NK-92 (cell line): ENCODE results near the gene TM9SF4.

Source experiments
- DNase-seq: peaks from one replicate; lab custom pipeline; 2025; ENCODE audit not compliant: unreplicated experiment; lab: John Stamatoyannopoulos, UW

TM9SF4 gene

GRCh38 chr20:32127347-32127746 is 17.8 kb downstream of the TM9SF4 start:
- no peak for DNase-seq

DNA sequence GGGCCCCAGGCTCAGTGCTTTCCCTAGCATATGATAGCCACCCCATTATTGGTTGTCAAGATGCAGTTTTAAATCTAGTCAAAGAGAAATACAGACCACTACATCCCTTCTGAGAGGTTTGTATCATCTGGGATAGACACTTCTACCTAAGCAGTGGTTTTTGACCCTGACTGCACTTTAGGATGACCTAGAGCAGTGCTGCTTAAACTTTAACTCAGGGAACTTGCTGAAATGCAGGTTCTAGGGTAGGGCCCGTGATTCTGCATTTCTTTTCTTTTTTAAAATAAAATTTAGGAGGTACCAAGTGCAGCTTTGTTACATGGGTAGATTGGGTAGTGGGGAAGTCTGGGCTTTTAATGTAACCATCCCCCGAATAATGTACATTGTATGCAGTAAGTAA is 18.7 kb downstream of the TM9SF4 start:
- no peak for DNase-seq

DNA sequence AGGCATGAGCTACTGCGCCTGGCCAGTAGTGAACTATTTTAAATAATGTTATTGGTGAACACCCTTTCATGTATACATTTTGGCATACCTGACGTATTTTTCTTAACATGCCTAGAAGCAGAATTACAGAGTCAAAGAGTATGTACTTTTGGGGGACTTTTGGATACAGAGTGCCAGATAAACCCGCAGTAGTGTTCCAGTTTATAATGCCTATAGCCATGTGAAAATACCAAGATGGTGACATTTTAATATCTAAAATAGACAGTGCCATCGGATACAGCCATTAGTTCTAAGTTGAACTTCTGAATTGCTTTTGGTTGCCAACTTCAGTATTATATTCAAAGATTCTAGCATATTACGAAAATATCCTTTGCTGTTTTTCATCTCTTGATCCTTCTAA is 20.3 kb downstream of the TM9SF4 start:
- DNase-seq, result no peak

GRCh38 chr20:32130352-32130751 is 20.8 kb downstream of the TM9SF4 start:
- DNase-seq, result no peak

DNA sequence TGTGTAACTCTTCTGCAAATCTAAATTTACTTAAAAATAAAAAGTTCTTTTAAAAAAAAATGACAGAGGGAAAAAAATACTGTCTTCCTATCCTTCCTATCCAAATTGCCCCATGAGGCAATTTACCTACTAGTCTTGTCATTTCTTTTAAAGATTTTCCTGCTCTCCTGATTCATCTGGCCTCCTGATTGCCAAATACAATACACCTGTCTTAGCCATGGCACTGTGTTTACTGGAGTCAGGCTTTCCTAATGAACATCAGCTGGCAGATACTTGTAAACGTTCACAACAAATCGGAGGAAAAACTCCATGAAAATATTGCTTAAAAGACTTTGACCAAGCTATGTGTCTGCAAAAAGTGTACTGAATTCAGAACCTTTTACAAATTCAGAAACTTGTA is 21.5 kb downstream of the TM9SF4 start:
- DNase-seq, result no peak

- no peak for DNase-seq
These were observed 23.5 kb downstream of the TM9SF4 start for GRCh38 chr20:32132911-32133549.

DNA sequence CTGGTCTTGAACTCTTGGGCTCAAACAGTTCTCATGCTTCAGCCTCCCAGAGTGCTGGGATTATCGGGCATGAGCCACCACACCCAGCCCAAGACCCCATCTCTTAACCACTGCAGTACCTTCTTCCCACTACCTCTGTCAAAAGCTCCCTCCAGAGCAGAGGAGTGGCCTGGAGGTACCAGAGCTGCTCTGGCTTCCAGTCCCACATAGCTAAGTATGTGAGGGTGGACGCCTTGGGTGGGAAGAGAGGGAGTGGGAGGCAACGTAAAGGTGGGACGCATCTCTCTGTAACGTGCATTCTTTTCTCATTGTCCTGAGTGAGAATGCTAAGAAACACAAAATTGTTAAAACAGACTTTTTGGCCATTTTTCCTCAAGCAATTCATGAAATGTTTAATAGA is 24.5 kb downstream of the TM9SF4 start:
- no peak for DNase-seq

- DNase-seq, result no peak
These were observed 26.5 kb downstream of the TM9SF4 start for GRCh38 chr20:32135983-32136515.

- DNase-seq, result no peak
These were observed 29.4 kb downstream of the TM9SF4 start for GRCh38 chr20:32138921-32139320.

GRCh38 chr20:32139947-32140346 is 30.4 kb downstream of the TM9SF4 start:
- DNase-seq, result no peak

DNA sequence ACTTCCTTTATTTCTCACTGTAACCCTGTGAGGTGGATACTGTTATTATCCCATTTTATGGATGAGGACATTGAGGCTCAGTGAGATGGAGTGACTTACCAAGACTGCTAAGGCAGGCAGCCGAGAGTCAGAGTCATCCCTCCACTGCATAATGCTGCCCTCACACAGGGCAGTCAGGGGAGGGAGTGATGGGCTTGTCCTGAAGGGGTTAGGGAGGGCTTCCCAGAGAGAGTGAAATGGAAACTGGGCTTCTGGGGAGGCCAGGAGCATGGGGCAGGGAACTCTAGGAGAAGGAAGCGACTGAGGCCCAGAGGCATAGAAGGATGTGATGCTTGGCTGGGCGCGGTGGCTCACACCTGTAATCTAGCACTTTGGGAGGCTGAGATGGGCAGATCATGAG is 31.1 kb downstream of the TM9SF4 start:
- DNase-seq, result no peak

GRCh38 chr20:32141465-32141980 is 32.0 kb downstream of the TM9SF4 start:
- DNase-seq, result no peak

DNA sequence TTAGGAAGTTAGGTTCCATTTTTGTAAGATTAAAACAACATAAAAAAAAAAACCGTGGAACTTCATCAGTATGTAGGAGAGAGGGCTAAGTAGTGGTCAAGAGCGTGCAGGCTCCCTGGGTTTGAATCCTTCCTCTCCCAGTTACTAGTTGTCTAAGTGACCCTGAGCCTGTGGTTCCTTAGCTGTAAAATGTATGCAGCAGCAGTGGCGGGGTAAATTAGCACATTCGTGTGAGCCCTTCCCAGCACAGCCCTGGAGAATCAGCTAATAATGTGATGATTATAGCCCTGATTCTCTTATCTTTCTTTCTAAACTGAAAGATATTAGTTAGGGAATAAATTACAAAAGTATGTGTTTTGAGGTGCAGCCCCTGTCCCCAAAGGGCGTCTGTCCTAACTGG is 32.6 kb downstream of the TM9SF4 start:
- DNase-seq, result no peak

GRCh38 chr20:32142991-32143390 is 33.5 kb downstream of the TM9SF4 start:
- no peak for DNase-seq

- no peak for DNase-seq
These were observed 35.6 kb downstream of the TM9SF4 start for GRCh38 chr20:32144898-32145662.

GRCh38 chr20:32149566-32150170 is 40.2 kb downstream of the TM9SF4 start:
- DNase-seq, result no peak

DNA sequence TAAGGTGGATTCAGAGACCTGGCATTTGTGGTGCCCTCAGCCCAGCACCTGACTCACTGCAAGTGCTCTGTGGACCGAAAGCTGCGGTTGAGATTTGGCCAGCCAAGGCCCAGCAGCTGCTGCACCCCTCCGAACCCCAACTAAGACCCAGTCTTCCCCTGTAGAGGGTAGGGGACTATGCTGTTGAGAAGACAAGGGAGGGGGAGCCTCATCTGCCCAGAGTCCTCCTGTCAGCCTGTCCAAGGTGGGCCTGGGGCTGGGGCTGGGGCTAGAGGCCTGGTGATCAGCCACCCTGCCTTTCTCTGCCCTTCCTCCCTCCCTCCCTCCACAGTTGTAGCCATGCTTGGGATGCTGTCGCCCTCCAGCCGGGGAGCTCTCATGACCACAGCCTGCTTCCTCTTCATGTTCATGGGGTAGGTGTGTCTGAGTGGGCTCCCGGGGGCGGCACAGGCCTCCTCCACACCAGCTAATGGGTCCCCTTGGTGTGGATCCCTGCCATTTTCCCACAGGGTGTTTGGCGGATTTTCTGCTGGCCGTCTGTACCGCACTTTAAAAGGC is 40.9 kb downstream of the TM9SF4 start:
- DNase-seq, result no peak

GRCh38 chr20:32152421-32153155 is 43.1 kb downstream of the TM9SF4 start:
- no peak for DNase-seq

- no peak for DNase-seq
These were observed 43.7 kb downstream of the TM9SF4 start for GRCh38 chr20:32153156-32153665.

DNA sequence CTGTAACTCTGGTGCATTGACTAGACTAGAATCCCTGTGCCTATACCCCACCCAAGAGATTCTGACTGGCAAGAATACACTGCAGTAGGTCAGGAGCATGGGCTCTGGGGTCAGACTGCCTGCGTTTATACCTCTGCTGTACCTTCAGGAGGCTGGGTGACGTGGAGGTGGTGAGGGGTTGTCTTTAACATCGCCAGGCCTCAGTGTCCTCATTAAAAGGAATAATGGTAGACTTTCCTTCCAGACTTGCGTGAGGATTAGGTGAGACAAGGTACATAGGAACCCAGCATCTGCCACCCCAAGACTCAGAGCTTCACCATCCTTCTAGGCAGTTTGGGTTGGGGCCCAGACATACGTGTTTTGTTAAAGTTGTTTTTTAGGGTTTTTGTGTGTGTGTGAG is 44.3 kb downstream of the TM9SF4 start:
- DNase-seq, result no peak
